C4-2B (cell line): ENCODE results near the gene GARNL3.

Source experiments
- ZFX ChIP-seq: fragments of 450-650 bp; IDR thresholded peaks from 2 replicates; pipeline ENCODE4 v1.6.1; 2017
- TF ChIP-seq, protein P1 (sequence below): fragments of 450-650 bp; conservative IDR thresholded peaks from 2 replicates; pipeline ENCODE4 v1.5.1; 2017; ENCODE audit warnings: mild to moderate bottlenecking

DNA sequence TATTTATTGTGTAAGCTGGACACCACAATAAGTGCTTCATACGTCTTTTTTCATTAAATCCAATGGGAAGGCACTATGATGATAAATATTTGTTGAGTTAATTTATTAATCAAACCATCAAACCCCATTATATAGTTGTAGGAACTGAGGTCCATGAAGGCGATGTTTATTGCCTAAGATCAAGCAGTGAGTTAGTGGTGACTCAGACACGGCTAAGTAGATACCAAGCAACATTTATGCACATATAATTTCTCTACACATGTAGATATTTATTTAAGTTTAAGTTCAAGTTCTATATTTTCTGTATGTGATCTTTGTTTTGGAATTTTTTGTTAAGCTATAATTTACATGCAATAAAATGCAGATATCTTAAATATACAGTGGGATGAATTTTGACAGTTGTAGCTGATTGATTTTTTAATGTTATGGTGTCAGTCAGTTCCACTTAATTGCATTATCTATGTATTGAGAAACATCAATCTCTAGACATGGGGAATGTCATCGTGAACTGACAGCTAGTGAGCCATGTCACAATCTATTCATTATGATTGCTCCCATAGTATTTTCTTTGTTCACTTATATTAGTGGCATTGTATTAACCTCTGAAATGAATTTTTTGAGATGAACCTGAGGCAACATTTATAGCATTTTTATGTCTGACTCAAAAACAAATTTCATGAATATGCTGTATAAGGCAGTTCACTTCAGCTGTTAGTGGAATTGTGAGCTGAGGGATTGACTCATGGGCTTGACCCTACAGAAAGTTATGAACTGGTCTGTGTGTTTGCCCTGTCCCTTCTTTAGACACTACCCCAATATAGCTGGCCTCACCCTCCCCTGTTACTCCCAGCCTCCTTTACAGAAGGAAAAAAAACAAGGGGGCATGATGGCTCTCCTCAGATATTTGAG, 11.9 kb upstream of the GARNL3 start:
- TF ChIP-seq, protein P1, sequence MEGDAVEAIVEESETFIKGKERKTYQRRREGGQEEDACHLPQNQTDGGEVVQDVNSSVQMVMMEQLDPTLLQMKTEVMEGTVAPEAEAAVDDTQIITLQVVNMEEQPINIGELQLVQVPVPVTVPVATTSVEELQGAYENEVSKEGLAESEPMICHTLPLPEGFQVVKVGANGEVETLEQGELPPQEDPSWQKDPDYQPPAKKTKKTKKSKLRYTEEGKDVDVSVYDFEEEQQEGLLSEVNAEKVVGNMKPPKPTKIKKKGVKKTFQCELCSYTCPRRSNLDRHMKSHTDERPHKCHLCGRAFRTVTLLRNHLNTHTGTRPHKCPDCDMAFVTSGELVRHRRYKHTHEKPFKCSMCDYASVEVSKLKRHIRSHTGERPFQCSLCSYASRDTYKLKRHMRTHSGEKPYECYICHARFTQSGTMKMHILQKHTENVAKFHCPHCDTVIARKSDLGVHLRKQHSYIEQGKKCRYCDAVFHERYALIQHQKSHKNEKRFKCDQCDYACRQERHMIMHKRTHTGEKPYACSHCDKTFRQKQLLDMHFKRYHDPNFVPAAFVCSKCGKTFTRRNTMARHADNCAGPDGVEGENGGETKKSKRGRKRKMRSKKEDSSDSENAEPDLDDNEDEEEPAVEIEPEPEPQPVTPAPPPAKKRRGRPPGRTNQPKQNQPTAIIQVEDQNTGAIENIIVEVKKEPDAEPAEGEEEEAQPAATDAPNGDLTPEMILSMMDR, result no peak
- no peak for TF ChIP-seq ZFX
